ENCODE measurements around the gene ZBTB22.

- TF ChIP-seq POLR2AphosphoS5 (IDR thresholded peaks at IDR 0.05): no peak
- TF ChIP-seq CTCF (IDR thresholded peaks at IDR 0.05 in 8 of 11, conservative IDR thresholded peaks at IDR 0.05 in 3 of 11): no peak
- TF ChIP-seq POLR2A (IDR thresholded peaks at IDR 0.05): no peak
Measured at GRCh38 chr6:33330736-33331135, 13.2 kb upstream of the ZBTB22 start.
